IMR-90 (cell line): ENCODE results near the gene ZMIZ1. TPM values are rescaled to one million over a fixed set of nuclear protein-coding genes. Genes with fewer than 3 reads are reported as not detected.

Source experiments
- ATAC-seq: fragments of 200-7000 bp; cut with Tn5 transposase; 2 replicates; pipeline ENCODE4 v1.9.1; 2020; ENCODE audit warnings: low read depth, mild to moderate bottlenecking, moderate library complexity
- BruUV-seq: library from RNA; stranded (reverse); fragments of 400-500 nt; replicated peaks from 2 replicates; lab custom pipeline; 2021; lab: Mats Ljungman, UMichigan
- CTCF ChIA-PET: fragments of 300-600 bp; formaldehyde crosslinking; extraction: SDS; loops from one replicate; lab custom pipeline; 2021; ENCODE audit warnings: antibody characterized with exemption; lab: Yijun Ruan, JAX
- POLR2A ChIA-PET: fragments of 300-600 bp; sonication (Branson Sonifier 250); formaldehyde crosslinking; loops from one replicate; lab custom pipeline; 2022; ENCODE audit warnings: antibody characterized with exemption; ENCODE audit not compliant: unreplicated experiment; lab: Charles Lee
- DNase-seq: peaks from one replicate; pipeline ENCODE4 v3.0.0; 2013
- H2AFZ ChIP-seq: replicated peaks from 2 replicates; pipeline ENCODE3; 2013; ENCODE audit warnings: low read length, mild to moderate bottlenecking; ENCODE audit not compliant: poor library complexity
- H2AK5ac ChIP-seq: 2 replicates; pipeline ENCODE4 v1.6.1; 2013; ENCODE audit warnings: low read depth, low read length, inconsistent platforms
- H2AK9ac ChIP-seq: replicated peaks from 2 replicates; pipeline ENCODE3; 2013; ENCODE audit warnings: mild to moderate bottlenecking, low read depth, low read length, moderate library complexity; ENCODE audit not compliant: poor library complexity
- H2BK120ac ChIP-seq: 2 replicates; pipeline ENCODE4 v1.6.1; 2013; ENCODE audit warnings: low read depth, low read length, inconsistent platforms
- H2BK15ac ChIP-seq: 3 replicates; pipeline ENCODE4 v1.6.1; 2013; ENCODE audit warnings: low read depth, low read length, inconsistent platforms
- H2BK20ac ChIP-seq: 2 replicates; pipeline ENCODE4 v1.6.1; 2013; ENCODE audit warnings: low read depth, mild to moderate bottlenecking, inconsistent platforms, low read length, moderate library complexity
- H2BK5ac ChIP-seq: 2 replicates; pipeline ENCODE4 v1.6.1; 2013; ENCODE audit warnings: mild to moderate bottlenecking, low read depth, low read length, inconsistent platforms; ENCODE audit not compliant: poor library complexity, severe bottlenecking
- H3K14ac ChIP-seq: replicated peaks from 2 replicates; pipeline ENCODE4 v1.6.1; 2013; ENCODE audit warnings: low read depth, low read length, inconsistent platforms
- H3K18ac ChIP-seq: 2 replicates; pipeline ENCODE4 v1.6.1; 2013; ENCODE audit warnings: low read depth, low read length, control low read depth
- H3K23ac ChIP-seq: 2 replicates; pipeline ENCODE4 v1.6.1; 2013; ENCODE audit warnings: low read depth, low read length, inconsistent platforms
- H3K27ac ChIP-seq: 2 replicates; pipeline ENCODE4 v1.5.1; 2013; ENCODE audit warnings: mild to moderate bottlenecking, control low read depth, low read length; ENCODE audit not compliant: insufficient read depth
- H3K27me3 ChIP-seq: 2 replicates; pipeline ENCODE4 v1.6.1; 2013; ENCODE audit warnings: low read length; ENCODE audit not compliant: control insufficient read depth, insufficient read depth
- H3K36me3 ChIP-seq: 2 replicates; pipeline ENCODE4 v1.6.1; 2013; ENCODE audit warnings: low read length, mixed read lengths; ENCODE audit not compliant: control insufficient read depth, insufficient read depth
- H3K4ac ChIP-seq: 2 replicates; pipeline ENCODE4 v1.6.1; 2013; ENCODE audit warnings: low read depth, low read length, inconsistent platforms
- H3K4me1 ChIP-seq: 2 replicates; pipeline ENCODE4 v1.6.1; 2013; ENCODE audit warnings: low read length, mixed read lengths; ENCODE audit not compliant: control insufficient read depth, insufficient read depth
- H3K4me2 ChIP-seq: 2 replicates; pipeline ENCODE4 v1.6.1; 2013; ENCODE audit warnings: low read depth, mild to moderate bottlenecking, control low read depth, low read length, moderate library complexity
- H3K4me3 ChIP-seq: 2 replicates; pipeline ENCODE4 v1.5.1; 2013; ENCODE audit warnings: low read depth, mild to moderate bottlenecking, control low read depth, low read length, moderate library complexity; ENCODE audit not compliant: insufficient read depth
- H3K56ac ChIP-seq: 2 replicates; pipeline ENCODE4 v1.6.1; 2013; ENCODE audit warnings: low read length, inconsistent platforms; ENCODE audit not compliant: insufficient read depth; ENCODE audit errors: extremely low read depth
- H3K79me1 ChIP-seq, 2 experiments: 2 replicates each; pipeline ENCODE4 v1.6.1; 2013; ENCODE audit warnings: low read length in 2 of 2, inconsistent platforms in 1 of 2, low read depth in 1 of 2
- H3K9ac ChIP-seq: 2 replicates; pipeline ENCODE4 v1.6.1; 2013; ENCODE audit warnings: low read depth, low read length, control low read depth
- H3K9me1 ChIP-seq: 2 replicates; pipeline ENCODE4 v1.6.1; 2013; ENCODE audit warnings: low read length, inconsistent platforms; ENCODE audit not compliant: insufficient read depth
- H3K9me3 ChIP-seq: 2 replicates; pipeline ENCODE4 v1.6.1; 2013; ENCODE audit warnings: low read length; ENCODE audit not compliant: control insufficient read depth, insufficient read depth
- H4K20me1 ChIP-seq: 2 replicates; pipeline ENCODE4 v1.6.1; 2013; ENCODE audit warnings: low read length, inconsistent platforms; ENCODE audit not compliant: insufficient read depth
- H4K5ac ChIP-seq: 2 replicates; pipeline ENCODE4 v1.6.1; 2013; ENCODE audit warnings: mild to moderate bottlenecking, low read depth, low read length, control low read depth
- H4K8ac ChIP-seq, 2 experiments: 2 replicates each; pipeline ENCODE4 v1.6.1; 2013; ENCODE audit warnings: low read depth in 2 of 2, low read length in 2 of 2, control low read depth in 1 of 2, inconsistent platforms in 1 of 2
- H4K91ac ChIP-seq: 2 replicates; pipeline ENCODE4 v1.6.1; 2013; ENCODE audit warnings: low read depth, low read length, inconsistent platforms; ENCODE audit not compliant: insufficient read depth
- BHLHE40 ChIP-seq: fragments of 150-350 bp; IDR thresholded peaks from 2 replicates; pipeline ENCODE4 v1.6.1; 2016; ENCODE audit warnings: mild to moderate bottlenecking, low read depth, low read length
- CHD1 ChIP-seq: IDR thresholded peaks from 2 replicates; pipeline ENCODE4 v1.6.1; 2012; ENCODE audit warnings: low read depth, low read length, improper control_type of control experiment
- FOS ChIP-seq: fragments of 150-350 bp; IDR thresholded peaks from 2 replicates; pipeline ENCODE4 v1.6.1; 2016; ENCODE audit warnings: low read depth, low read length
- MAZ ChIP-seq: IDR thresholded peaks from 2 replicates; pipeline ENCODE4 v1.6.1; 2012; ENCODE audit warnings: low read depth, mild to moderate bottlenecking, low read length, improper control_type of control experiment, moderate library complexity, borderline replicate concordance
- POLR2A ChIP-seq: IDR thresholded peaks from 2 replicates; pipeline ENCODE4 v1.6.1; 2012; ENCODE audit warnings: mild to moderate bottlenecking, low read depth, low read length
- SMC3 ChIP-seq: fragments of 150-350 bp; IDR thresholded peaks from 2 replicates; pipeline ENCODE4 v1.6.1; 2016; ENCODE audit warnings: low read depth, mild to moderate bottlenecking, antibody characterized with exemption, low read length, moderate library complexity
- WGBS, 2 experiments: methylation state at CpG; one replicate each; pipeline versions ENCODE4 v1.1.5 to v1.1.7; 2013; ENCODE audit warnings: missing lambda C conversion rate in 2 of 2; ENCODE audit not compliant: insufficient read length in 1 of 2; ENCODE audit errors: extremely low coverage in 2 of 2; 5-methylcytosine and 5-hydroxymethylcytosine counted together
- dilution Hi-C: fragments of 300-500 bp; cut with HindIII; formaldehyde crosslinking; loops from one replicate; pipeline ENCODE4 v1.14.3; 2018; ENCODE audit warnings: low sequenced_read_pairs; ENCODE audit not compliant: unreplicated experiment
- in situ Hi-C: fragments of 300-500 bp; cut with MboI; formaldehyde crosslinking; loops from 3 replicates; pipeline ENCODE4 v1.14.3; 2019; ENCODE audit warnings: low sequenced_read_pairs, inconsistent platforms, mixed read lengths
- intact Hi-C: fragments of 100-400 bp; cut with micrococcal nuclease; formaldehyde crosslinking; loops from 2 replicates; pipeline ENCODE4 v1.10.0; 2022
- polyA plus RNA-seq, 3 experiments: library from polyadenylated mRNA; depleted of rRNA; stranded (reverse); fragments of >200 nt; gene quantifications; 2 replicates each; pipeline ENCODE4 v1.2.3, GENCODE V29; 2012; ENCODE audit warnings: low replicate concordance in 1 of 3
- total RNA-seq: library from RNA; depleted of rRNA; stranded (reverse); fragments of >200 nt; gene quantifications from 2 replicates; pipeline ENCODE4 v1.2.3, GENCODE V29; 2012
- TF ChIP-seq, protein P1 (sequence below): fragments of 150-350 bp; IDR thresholded peaks from 2 replicates; pipeline ENCODE4 v1.6.1; 2017; ENCODE audit warnings: mild to moderate bottlenecking, antibody characterized with exemption, low read length, low read depth
- TF ChIP-seq, protein P2 (sequence below): fragments of 150-350 bp; IDR thresholded peaks from 2 replicates; pipeline ENCODE4 v1.6.1; 2016; ENCODE audit warnings: low read depth, mild to moderate bottlenecking, low read length, moderate library complexity, borderline replicate concordance
- TF ChIP-seq, protein P3 (sequence below): conservative IDR thresholded peaks from 2 replicates; pipeline ENCODE4 v1.5.1; 2012; ENCODE audit warnings: mild to moderate bottlenecking, low read depth, low read length, improper control_type of control experiment

Gene ZMIZ1
- total and polyA plus RNA-seq, 2 of the 4 experiments (the other 2 are of a cell fraction): 6.6 to 48.7 TPM

DNA sequence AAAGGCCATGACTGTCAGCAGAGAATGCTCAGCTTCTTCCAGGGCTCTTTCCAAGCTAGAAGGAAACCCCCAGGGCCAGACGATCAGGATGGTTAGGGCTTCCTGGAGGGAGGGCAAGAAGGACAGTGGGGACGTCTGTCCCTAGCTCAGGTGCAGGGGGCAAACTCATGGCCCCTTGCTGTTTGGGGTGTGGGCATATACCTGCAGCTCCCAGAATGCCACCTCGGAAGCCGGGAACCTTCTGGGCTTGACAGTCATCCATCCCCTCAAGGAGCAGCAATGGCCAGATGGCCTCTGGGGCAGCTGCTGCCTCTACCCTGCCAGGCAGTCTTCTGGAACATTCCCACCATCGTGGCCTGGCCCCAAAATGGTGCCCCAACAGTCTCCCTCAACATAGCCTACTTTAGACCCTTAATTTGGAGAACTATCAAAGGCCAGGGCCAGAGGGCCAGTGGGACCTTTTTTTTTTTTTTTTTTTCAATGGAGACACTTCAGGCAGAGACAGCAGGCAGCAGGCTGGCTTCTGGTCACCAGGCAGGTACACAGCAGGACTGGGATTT is 40.2 kb upstream of the ZMIZ1 start:
- dilution Hi-C loops: no loop called here
- Histone ChIP-seq H3K4ac (no peak overlapping the region), H2BK5ac (no peak overlapping the region), H2AK5ac (no peak overlapping the region), H2AFZ (no peak overlapping the region), H3K4me2 (no peak overlapping the region), H3K4me1 (no peaks in the 10 kb centered on the region; the same call in 1 of the 2 replicates), H3K36me3 (no peaks in the 10 kb centered on the region), H3K4me3 (no peak overlapping the region), H3K56ac (no peak overlapping the region), H3K27ac (no peak overlapping the region), H3K79me1 (no peaks in the 10 kb centered on the region), H3K27me3 (peaks cover 34% of the 10 kb centered on the region), H3K9ac (no peak overlapping the region), H3K9me3 (no peaks in the 10 kb centered on the region), H3K14ac (no peak overlapping the region), H3K9me1 (peaks cover 4% of the 10 kb centered on the region; the same call in 1 of the 2 replicates), H4K91ac (no peak overlapping the region), H2BK120ac (no peak overlapping the region), H4K8ac (no peak overlapping the region), H3K18ac (no peak overlapping the region), H2AK9ac (no peak overlapping the region), H2BK15ac (no peak overlapping the region), H4K20me1 (no peaks in the 10 kb centered on the region; the same call in 1 of the 2 replicates), H4K5ac (no peak overlapping the region), H3K23ac (no peak overlapping the region), H2BK20ac (no peak overlapping the region)
- no TSS peak for BruUV-seq
- TF ChIP-seq SMC3 (no peak), BHLHE40 (no peak), POLR2A (no peak), CHD1 (no peak), FOS (no peak), MAZ (no peak)
- TF ChIP-seq, protein P1, sequence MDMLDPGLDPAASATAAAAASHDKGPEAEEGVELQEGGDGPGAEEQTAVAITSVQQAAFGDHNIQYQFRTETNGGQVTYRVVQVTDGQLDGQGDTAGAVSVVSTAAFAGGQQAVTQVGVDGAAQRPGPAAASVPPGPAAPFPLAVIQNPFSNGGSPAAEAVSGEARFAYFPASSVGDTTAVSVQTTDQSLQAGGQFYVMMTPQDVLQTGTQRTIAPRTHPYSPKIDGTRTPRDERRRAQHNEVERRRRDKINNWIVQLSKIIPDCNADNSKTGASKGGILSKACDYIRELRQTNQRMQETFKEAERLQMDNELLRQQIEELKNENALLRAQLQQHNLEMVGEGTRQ: no peak
- TF ChIP-seq, protein P2, sequence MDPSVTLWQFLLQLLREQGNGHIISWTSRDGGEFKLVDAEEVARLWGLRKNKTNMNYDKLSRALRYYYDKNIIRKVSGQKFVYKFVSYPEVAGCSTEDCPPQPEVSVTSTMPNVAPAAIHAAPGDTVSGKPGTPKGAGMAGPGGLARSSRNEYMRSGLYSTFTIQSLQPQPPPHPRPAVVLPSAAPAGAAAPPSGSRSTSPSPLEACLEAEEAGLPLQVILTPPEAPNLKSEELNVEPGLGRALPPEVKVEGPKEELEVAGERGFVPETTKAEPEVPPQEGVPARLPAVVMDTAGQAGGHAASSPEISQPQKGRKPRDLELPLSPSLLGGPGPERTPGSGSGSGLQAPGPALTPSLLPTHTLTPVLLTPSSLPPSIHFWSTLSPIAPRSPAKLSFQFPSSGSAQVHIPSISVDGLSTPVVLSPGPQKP: no peak
- TF ChIP-seq, protein P3, sequence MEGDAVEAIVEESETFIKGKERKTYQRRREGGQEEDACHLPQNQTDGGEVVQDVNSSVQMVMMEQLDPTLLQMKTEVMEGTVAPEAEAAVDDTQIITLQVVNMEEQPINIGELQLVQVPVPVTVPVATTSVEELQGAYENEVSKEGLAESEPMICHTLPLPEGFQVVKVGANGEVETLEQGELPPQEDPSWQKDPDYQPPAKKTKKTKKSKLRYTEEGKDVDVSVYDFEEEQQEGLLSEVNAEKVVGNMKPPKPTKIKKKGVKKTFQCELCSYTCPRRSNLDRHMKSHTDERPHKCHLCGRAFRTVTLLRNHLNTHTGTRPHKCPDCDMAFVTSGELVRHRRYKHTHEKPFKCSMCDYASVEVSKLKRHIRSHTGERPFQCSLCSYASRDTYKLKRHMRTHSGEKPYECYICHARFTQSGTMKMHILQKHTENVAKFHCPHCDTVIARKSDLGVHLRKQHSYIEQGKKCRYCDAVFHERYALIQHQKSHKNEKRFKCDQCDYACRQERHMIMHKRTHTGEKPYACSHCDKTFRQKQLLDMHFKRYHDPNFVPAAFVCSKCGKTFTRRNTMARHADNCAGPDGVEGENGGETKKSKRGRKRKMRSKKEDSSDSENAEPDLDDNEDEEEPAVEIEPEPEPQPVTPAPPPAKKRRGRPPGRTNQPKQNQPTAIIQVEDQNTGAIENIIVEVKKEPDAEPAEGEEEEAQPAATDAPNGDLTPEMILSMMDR: no peak
- in situ Hi-C loops: no loop called here
- 40% methylated on average over 1 of the region's 5 CpGs; no CpG with 5 or more reads in 1 of the 2 experiments for WGBS, 2 experiments
- CTCF ChIA-PET: interaction anchor here (0.6 kb wide), 1 partner anchor 16 kb away, joined by 3 read pairs; no protein-coding TSS in a partner anchor
- DNase-seq (no peak), ATAC-seq (no peak)
- intact Hi-C loops: no loop called here
- POLR2A ChIA-PET: no interaction called here
